GM18867 (cell line): ENCODE results near the gene MC1R.
"Not testable (repeated sequence)": the region's sequence is repeated elsewhere in the genome, so short reads cannot be mapped to it uniquely, and the experiment has no call there.

ENCODE experiments used
- ATAC-seq: cut with Tn5 transposase; IDR thresholded peaks from one replicate; pipeline ENCODE4 v1.9.1; 2021; ENCODE audit warnings: mild to moderate bottlenecking, moderate library complexity; ENCODE audit not compliant: unreplicated experiment

MC1R gene

GRCh38 chr16:89913408-89914387 lies 5.0 kb upstream of the MC1R start:
- no peak for ATAC-seq

GRCh38 chr16:89914642-89915285 lies 3.9 kb upstream of the MC1R start:
- ATAC-seq, result not testable (repeated sequence)

- ATAC-seq, result no peak
These were observed 3.1 kb upstream of the MC1R start for GRCh38 chr16:89915303-89916232.

- ATAC-seq, result peak; percentile 80
These were observed 749 bp upstream of the MC1R start for GRCh38 chr16:89917773-89918452.

- ATAC-seq, result no peak
These were observed 1.1 kb downstream of the MC1R start for GRCh38 chr16:89919535-89920406.

- no peak for ATAC-seq
These were observed 2.1 kb downstream of the MC1R start for GRCh38 chr16:89920723-89921122.

- ATAC-seq, result no peak
These were observed 2.6 kb downstream of the MC1R start for GRCh38 chr16:89921131-89921701.

GRCh38 chr16:89921702-89922476 lies 3.2 kb downstream of the MC1R start:
- ATAC-seq, result no peak

- no peak for ATAC-seq
These were observed 3.8 kb downstream of the MC1R start for GRCh38 chr16:89922477-89922883.

- peak; percentile 43 for ATAC-seq
These were observed 4.4 kb downstream of the MC1R start, which contains the start of gene TUBB3 for GRCh38 chr16:89922884-89923639. TSS of gene TUBB3 (plus strand) at chr16:89923342. CDS start at chr16:89923402, 60 bp downstream.

GRCh38 chr16:89923640-89924296 lies 5.1 kb downstream of the MC1R start:
- ATAC-seq, result no peak

GRCh38 chr16:89924297-89924924 lies 5.7 kb downstream of the MC1R start:
- no peak for ATAC-seq

- ATAC-seq, result no peak
These were observed 6.3 kb downstream of the MC1R start for GRCh38 chr16:89924925-89925307.

GRCh38 chr16:89925596-89926079 lies 7.0 kb downstream of the MC1R start:
- peak; percentile 22 for ATAC-seq

- ATAC-seq, result no peak
These were observed 12.7 kb downstream of the MC1R start for GRCh38 chr16:89931305-89931896.

GRCh38 chr16:89931964-89932363 lies 13.3 kb downstream of the MC1R start:
- ATAC-seq, result no peak
